GM21447 (cell line): ENCODE data around the gene STK40.

Source experiments
- ATAC-seq: cut with Tn5 transposase; IDR thresholded peaks from one replicate; pipeline ENCODE4 v1.9.1; 2021; ENCODE audit not compliant: unreplicated experiment

The STK40 gene

GRCh38 chr1:36346741-36347370, 38.9 kb downstream of the STK40 start:
- ATAC-seq: no peak

GRCh38 chr1:36345353-36345752, 40.4 kb downstream of the STK40 start:
- ATAC-seq: no peak

GRCh38 chr1:36344395-36344680, 41.4 kb downstream of the STK40 start:
- no peak for ATAC-seq

GRCh38 chr1:36343651-36344394, 41.9 kb downstream of the STK40 start:
- ATAC-seq: no peak

GRCh38 chr1:36342426-36343185, 43.1 kb downstream of the STK40 start:
- no peak for ATAC-seq

- ATAC-seq: no peak
Measured at GRCh38 chr1:36341626-36342320, 44.0 kb downstream of the STK40 start.

- no peak for ATAC-seq
Measured at GRCh38 chr1:36339615-36340014, 46.1 kb downstream of the STK40 start.

- no peak for ATAC-seq
Measured at GRCh38 chr1:36339215-36339614, 46.5 kb downstream of the STK40 start.

GRCh38 chr1:36337830-36338229, 47.9 kb downstream of the STK40 start:
- ATAC-seq: no peak

- no peak for ATAC-seq
Measured at GRCh38 chr1:36330940-36331339, 54.8 kb downstream of the STK40 start.

GRCh38 chr1:36329817-36330216, 55.9 kb downstream of the STK40 start:
- ATAC-seq: no peak

- no peak for ATAC-seq
Measured at GRCh38 chr1:36328713-36329112, 57.0 kb downstream of the STK40 start.

GRCh38 chr1:36328088-36328480, 57.6 kb downstream of the STK40 start:
- no peak for ATAC-seq

GRCh38 chr1:36327421-36328087, 58.2 kb downstream of the STK40 start:
- ATAC-seq: no peak

GRCh38 chr1:36326499-36326898, 59.2 kb downstream of the STK40 start:
- no peak for ATAC-seq

- no peak for ATAC-seq
Measured at GRCh38 chr1:36324353-36324703, 61.4 kb downstream of the STK40 start.

GRCh38 chr1:36323636-36324352, 61.9 kb downstream of the STK40 start, which contains the start of gene EVA1B:
Gene EVA1B (minus strand): TSS chr1:36323645. CDS start chr1:36323037, 608 bp downstream.
- no peak for ATAC-seq

GRCh38 chr1:36322786-36323635, 62.7 kb downstream of the STK40 start:
- ATAC-seq: no peak

- no peak for ATAC-seq
Measured at GRCh38 chr1:36322041-36322785, 63.5 kb downstream of the STK40 start.
